ENCODE measurements around the gene NEK7. TPM values are rescaled to one million over a fixed set of nuclear protein-coding genes. Genes with fewer than 3 reads are reported as not detected.
A peak's percentile ranks its signal among the peaks of the same experiment; 100 is the strongest.

NEK7 gene
- total and polyA plus RNA-seq, 2 of the 8 experiments (the other 6 are each of a cell fraction or from before 2014, with no cell fraction given), result 5.1 to 10.0 TPM

GRCh38 chr1:198156111-198156744 is 570 bp upstream of the NEK7 start (continued):
- TF ChIP-seq ATF2 (IDR thresholded peaks at IDR 0.05; ENCODE audit: low read length), result no peak
- no peak for TF ChIP-seq HDAC2 (IDR thresholded peaks at IDR 0.05; ENCODE audit: borderline replicate concordance in 1 of 2, low read depth in 2 of 2, low read length in 2 of 2)
- TF ChIP-seq CHD7 (IDR thresholded peaks at IDR 0.05; ENCODE audit: insufficient replicate concordance, low read length), result peak; percentile 46
- TF ChIP-seq BCL11A (IDR thresholded peaks at IDR 0.05; ENCODE audit: low read depth in 2 of 2, low read length in 2 of 2), result no peak
- TF ChIP-seq SIX5 (IDR thresholded peaks at IDR 0.05; ENCODE audit: low read depth, low read length), result no peak
- TF ChIP-seq TAF7 (optimal IDR thresholded peaks at IDR 0.05; ENCODE audit: borderline replicate concordance, low read depth, low read length), result no peak
- peak; percentile 56 to 65 for TF ChIP-seq RAD21 (IDR thresholded peaks at IDR 0.05 in 1 of 2, conservative IDR thresholded peaks at IDR 0.05 in 1 of 2; ENCODE audit: low read depth in 2 of 2, low read length in 2 of 2)
- TF ChIP-seq RFX5 (IDR thresholded peaks at IDR 0.05; ENCODE audit: borderline replicate concordance, low read depth, low read length), result no peak

Data from H1 (cell line).